ENCODE results near the gene EFHC2.

The EFHC2 gene

GRCh38 chrX:44157283-44157682 lies 186.2 kb downstream of the EFHC2 start:
- no peak for DNase-seq

GRCh38 chrX:44156726-44157125 lies 186.7 kb downstream of the EFHC2 start:
- no peak for DNase-seq

- no peak for DNase-seq
Measured at GRCh38 chrX:44155126-44155525, 188.3 kb downstream of the EFHC2 start.

GRCh38 chrX:44152852-44153251 lies 190.6 kb downstream of the EFHC2 start:
- DNase-seq = no peak

GRCh38 chrX:44147130-44147529 lies 196.3 kb downstream of the EFHC2 start:
- no peak for DNase-seq

- DNase-seq = no peak
Measured at GRCh38 chrX:44144177-44144945, 199.1 kb downstream of the EFHC2 start.

GRCh38 chrX:44143061-44143602 lies 200.3 kb downstream of the EFHC2 start:
- DNase-seq = no peak

- no peak for DNase-seq
Measured at GRCh38 chrX:44130189-44130588, 213.3 kb downstream of the EFHC2 start.

GRCh38 chrX:44113337-44113736 lies 230.1 kb downstream of the EFHC2 start:
- DNase-seq = no peak

GRCh38 chrX:44106864-44107263 lies 236.6 kb downstream of the EFHC2 start:
- DNase-seq = no peak

GRCh38 chrX:44105228-44105913 lies 238.1 kb downstream of the EFHC2 start:
- no peak for DNase-seq

- no peak for DNase-seq
Measured at GRCh38 chrX:44104699-44105098, 238.8 kb downstream of the EFHC2 start.

- no peak for DNase-seq
Measured at GRCh38 chrX:44101281-44101680, 242.2 kb downstream of the EFHC2 start.

- no peak for DNase-seq
Measured at GRCh38 chrX:44099366-44099765, 244.1 kb downstream of the EFHC2 start.
